GM19238 (cell line): Measurements from ENCODE around the gene TMEM260.
"Not testable (repeated sequence)": the region's sequence is repeated elsewhere in the genome, so short reads cannot be mapped to it uniquely, and the experiment has no call there.

ENCODE experiments used
- DNase-seq: peaks from one replicate; pipeline ENCODE4 v3.0.0; 2011; ENCODE audit warnings: low spot score; ENCODE audit not compliant: insufficient read length

The TMEM260 gene

GRCh38 chr14:56667290-56667689 is 87.7 kb downstream of the TMEM260 start:
- DNase-seq, result not testable (repeated sequence)

- DNase-seq, result no peak
Measured at GRCh38 chr14:56676042-56676441, 96.4 kb downstream of the TMEM260 start.

DNA sequence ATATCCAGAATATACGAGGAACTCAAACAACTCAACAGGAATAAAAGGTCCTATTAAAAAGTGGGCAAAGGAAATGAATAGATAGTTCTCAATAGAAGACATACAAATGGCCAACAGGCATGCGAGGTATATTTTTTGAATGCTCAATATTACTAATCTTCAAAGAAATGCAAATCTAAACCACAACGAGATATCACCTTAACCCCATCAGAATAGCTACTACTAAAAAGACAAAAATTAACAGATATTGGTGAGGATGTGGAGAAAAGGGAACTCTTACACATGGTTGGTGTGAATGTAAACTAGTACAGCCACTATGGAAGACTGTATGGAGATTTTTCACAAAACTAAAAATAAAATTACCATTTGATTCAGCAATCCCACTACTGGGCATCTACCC is 99.2 kb downstream of the TMEM260 start:
- no peak for DNase-seq

DNA sequence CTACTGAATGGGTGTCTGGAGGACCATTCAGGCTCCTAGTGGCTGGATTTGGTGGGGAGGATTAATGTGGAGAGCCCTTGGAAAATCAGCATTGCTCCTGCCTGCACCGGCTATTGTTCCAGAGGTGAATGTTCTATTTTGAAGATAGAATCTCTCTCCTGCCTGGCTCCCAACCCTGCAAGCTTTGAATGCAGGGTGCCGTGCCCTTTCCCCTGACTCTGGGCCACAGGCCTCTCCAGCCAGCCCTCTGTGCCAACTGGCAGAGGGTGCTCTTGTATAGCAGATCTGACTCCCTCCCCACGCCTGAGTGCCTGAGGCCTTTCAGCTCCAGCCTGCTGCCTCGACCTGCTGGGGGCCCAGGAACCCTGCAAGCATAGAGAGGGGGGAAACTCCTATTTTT is 106.8 kb downstream of the TMEM260 start:
- no peak for DNase-seq

DNA sequence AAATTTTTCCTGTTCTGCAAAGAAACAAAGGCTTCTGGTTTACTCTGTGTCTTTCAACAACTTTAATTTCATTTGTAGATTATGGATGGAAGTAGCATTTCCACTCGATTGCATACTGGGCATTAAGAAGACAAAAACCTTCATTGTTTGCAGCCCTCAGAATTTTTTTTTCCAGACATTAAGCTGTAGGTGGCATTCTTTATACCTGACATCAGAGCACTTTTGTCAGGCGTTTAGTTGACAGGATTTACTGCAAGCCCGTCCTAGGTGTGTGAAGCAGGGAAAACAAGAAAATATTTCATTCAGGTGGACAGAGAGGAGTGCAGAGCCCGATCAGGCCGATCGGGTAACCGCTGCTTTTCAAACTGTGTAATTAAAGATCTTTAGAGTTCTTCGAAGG is 107.5 kb downstream of the TMEM260 start:
- no peak for DNase-seq

DNA sequence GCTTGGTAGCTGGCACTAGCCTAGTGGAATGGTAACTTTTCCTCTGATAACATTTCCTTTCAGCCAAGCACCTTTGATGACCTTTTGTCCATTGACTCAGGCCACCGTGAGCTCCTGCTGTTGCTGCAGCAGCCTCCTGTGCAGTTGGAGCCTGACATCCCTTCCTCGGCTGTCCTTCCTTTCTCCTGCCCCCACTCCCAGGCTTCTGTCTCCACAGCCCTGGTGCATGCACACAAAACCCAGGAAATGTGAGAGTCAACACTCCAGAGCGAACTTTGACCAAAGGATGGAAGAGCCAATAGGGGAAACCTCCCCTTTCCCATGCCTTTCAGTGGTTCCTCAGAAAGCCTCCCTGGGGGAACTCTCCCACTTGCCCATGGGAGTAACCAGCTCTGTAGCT is 115.0 kb downstream of the TMEM260 start:
- no peak for DNase-seq

DNA sequence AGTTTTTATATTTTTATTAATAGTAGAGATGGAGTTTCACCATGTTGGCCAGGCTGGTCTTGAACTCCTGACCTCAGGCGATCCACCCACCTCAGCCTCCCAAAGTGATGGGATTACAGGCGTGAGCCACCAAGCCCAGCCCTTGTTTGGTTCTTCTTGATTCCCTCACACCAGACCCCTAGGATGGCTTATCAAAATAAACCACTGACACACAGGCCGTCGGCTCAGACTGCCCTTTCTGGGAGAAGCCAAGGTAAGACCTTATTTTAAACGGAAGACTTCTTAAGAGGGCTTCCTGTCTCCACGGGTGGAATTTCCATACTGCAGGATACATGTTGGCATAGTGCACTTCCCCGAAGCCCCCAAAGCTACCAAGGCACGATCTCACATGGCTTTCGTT is 115.6 kb downstream of the TMEM260 start:
- DNase-seq, result not testable (repeated sequence)
